Measurements from ENCODE around the gene POLH. TPM values are rescaled to one million over a fixed set of nuclear protein-coding genes. Genes with fewer than 3 reads are reported as not detected.

Gene POLH
- total and polyA plus RNA-seq, 9 of the 15 experiments (the other 6 are each of a cell fraction or from before 2014, with no cell fraction given), result 5.8 to 31.6 (median 20.6) TPM

DNA sequence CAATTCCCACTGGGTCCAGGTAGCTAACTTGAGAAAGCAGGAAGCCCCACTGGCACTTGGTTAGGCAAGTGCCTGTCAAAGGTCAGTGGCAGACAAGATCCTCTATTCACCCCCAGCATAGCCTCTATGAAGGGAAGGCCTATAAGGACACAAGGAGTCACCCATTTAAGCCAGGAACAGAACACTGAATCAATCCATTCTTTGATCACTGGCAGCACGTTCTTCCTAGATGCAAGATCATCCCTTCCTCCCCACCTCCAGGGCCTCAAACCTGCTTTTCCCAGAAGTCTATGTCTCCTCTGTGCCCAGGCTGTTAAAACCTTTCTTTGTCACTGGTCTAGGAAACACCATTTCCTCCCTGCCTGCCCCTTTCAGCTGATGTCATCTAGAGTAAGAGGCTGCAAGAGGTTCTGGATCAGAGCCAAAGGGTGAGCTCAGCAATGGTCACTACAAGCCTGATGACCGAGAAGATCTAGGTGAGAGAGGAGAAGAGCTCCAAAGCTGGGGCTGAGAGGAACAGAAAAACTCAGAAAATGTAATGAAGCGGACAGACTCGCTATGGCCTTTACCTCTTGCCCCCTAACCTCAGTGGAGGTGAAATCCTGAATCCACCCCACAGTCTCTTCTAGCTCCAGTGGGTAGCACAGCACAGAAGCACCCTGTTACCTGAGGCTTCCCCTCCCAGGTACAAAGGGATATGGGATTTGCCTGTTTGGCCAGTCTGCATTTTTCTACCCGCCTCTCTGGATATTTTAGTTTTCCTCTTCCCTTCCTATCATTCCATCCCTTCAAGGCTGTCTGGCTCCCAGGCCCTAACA lies 51.2 kb downstream of the POLH start (continued):
- TF ChIP-seq, protein P1, sequence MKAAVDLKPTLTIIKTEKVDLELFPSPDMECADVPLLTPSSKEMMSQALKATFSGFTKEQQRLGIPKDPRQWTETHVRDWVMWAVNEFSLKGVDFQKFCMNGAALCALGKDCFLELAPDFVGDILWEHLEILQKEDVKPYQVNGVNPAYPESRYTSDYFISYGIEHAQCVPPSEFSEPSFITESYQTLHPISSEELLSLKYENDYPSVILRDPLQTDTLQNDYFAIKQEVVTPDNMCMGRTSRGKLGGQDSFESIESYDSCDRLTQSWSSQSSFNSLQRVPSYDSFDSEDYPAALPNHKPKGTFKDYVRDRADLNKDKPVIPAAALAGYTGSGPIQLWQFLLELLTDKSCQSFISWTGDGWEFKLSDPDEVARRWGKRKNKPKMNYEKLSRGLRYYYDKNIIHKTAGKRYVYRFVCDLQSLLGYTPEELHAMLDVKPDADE (conservative IDR thresholded peaks at IDR 0.05; ENCODE audit: control insufficient read depth, low read depth, low read length), result no peak
- no peak for TF ChIP-seq STAT5B (CRISPR knock-in tag; IDR thresholded peaks at IDR 0.05)
- TF ChIP-seq ZNF445 (CRISPR knock-in tag; IDR thresholded peaks at IDR 0.05; ENCODE audit: low read depth), result no peak
- TF ChIP-seq JUN (IDR thresholded peaks at IDR 0.05; ENCODE audit: borderline replicate concordance, low read depth, low read length), result peak; percentile 100
- peak; percentile 100 for TF ChIP-seq JUN (CRISPR knock-in tag; IDR thresholded peaks at IDR 0.05; ENCODE audit: borderline replicate concordance)
- TF ChIP-seq, protein P2, sequence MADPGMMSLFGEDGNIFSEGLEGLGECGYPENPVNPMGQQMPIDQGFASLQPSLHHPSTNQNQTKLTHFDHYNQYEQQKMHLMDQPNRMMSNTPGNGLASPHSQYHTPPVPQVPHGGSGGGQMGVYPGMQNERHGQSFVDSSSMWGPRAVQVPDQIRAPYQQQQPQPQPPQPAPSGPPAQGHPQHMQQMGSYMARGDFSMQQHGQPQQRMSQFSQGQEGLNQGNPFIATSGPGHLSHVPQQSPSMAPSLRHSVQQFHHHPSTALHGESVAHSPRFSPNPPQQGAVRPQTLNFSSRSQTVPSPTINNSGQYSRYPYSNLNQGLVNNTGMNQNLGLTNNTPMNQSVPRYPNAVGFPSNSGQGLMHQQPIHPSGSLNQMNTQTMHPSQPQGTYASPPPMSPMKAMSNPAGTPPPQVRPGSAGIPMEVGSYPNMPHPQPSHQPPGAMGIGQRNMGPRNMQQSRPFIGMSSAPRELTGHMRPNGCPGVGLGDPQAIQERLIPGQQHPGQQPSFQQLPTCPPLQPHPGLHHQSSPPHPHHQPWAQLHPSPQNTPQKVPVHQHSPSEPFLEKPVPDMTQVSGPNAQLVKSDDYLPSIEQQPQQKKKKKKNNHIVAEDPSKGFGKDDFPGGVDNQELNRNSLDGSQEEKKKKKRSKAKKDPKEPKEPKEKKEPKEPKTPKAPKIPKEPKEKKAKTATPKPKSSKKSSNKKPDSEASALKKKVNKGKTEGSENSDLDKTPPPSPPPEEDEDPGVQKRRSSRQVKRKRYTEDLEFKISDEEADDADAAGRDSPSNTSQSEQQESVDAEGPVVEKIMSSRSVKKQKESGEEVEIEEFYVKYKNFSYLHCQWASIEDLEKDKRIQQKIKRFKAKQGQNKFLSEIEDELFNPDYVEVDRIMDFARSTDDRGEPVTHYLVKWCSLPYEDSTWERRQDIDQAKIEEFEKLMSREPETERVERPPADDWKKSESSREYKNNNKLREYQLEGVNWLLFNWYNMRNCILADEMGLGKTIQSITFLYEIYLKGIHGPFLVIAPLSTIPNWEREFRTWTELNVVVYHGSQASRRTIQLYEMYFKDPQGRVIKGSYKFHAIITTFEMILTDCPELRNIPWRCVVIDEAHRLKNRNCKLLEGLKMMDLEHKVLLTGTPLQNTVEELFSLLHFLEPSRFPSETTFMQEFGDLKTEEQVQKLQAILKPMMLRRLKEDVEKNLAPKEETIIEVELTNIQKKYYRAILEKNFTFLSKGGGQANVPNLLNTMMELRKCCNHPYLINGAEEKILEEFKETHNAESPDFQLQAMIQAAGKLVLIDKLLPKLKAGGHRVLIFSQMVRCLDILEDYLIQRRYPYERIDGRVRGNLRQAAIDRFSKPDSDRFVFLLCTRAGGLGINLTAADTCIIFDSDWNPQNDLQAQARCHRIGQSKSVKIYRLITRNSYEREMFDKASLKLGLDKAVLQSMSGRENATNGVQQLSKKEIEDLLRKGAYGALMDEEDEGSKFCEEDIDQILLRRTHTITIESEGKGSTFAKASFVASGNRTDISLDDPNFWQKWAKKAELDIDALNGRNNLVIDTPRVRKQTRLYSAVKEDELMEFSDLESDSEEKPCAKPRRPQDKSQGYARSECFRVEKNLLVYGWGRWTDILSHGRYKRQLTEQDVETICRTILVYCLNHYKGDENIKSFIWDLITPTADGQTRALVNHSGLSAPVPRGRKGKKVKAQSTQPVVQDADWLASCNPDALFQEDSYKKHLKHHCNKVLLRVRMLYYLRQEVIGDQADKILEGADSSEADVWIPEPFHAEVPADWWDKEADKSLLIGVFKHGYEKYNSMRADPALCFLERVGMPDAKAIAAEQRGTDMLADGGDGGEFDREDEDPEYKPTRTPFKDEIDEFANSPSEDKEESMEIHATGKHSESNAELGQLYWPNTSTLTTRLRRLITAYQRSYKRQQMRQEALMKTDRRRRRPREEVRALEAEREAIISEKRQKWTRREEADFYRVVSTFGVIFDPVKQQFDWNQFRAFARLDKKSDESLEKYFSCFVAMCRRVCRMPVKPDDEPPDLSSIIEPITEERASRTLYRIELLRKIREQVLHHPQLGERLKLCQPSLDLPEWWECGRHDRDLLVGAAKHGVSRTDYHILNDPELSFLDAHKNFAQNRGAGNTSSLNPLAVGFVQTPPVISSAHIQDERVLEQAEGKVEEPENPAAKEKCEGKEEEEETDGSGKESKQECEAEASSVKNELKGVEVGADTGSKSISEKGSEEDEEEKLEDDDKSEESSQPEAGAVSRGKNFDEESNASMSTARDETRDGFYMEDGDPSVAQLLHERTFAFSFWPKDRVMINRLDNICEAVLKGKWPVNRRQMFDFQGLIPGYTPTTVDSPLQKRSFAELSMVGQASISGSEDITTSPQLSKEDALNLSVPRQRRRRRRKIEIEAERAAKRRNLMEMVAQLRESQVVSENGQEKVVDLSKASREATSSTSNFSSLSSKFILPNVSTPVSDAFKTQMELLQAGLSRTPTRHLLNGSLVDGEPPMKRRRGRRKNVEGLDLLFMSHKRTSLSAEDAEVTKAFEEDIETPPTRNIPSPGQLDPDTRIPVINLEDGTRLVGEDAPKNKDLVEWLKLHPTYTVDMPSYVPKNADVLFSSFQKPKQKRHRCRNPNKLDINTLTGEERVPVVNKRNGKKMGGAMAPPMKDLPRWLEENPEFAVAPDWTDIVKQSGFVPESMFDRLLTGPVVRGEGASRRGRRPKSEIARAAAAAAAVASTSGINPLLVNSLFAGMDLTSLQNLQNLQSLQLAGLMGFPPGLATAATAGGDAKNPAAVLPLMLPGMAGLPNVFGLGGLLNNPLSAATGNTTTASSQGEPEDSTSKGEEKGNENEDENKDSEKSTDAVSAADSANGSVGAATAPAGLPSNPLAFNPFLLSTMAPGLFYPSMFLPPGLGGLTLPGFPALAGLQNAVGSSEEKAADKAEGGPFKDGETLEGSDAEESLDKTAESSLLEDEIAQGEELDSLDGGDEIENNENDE (IDR thresholded peaks at IDR 0.05; ENCODE audit: low read depth, low read length), result no peak
- TF ChIP-seq ZNF431 (CRISPR knock-in tag; IDR thresholded peaks at IDR 0.05), result no peak
- TF ChIP-seq, protein P3, sequence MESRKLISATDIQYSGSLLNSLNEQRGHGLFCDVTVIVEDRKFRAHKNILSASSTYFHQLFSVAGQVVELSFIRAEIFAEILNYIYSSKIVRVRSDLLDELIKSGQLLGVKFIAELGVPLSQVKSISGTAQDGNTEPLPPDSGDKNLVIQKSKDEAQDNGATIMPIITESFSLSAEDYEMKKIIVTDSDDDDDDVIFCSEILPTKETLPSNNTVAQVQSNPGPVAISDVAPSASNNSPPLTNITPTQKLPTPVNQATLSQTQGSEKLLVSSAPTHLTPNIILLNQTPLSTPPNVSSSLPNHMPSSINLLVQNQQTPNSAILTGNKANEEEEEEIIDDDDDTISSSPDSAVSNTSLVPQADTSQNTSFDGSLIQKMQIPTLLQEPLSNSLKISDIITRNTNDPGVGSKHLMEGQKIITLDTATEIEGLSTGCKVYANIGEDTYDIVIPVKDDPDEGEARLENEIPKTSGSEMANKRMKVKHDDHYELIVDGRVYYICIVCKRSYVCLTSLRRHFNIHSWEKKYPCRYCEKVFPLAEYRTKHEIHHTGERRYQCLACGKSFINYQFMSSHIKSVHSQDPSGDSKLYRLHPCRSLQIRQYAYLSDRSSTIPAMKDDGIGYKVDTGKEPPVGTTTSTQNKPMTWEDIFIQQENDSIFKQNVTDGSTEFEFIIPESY (CRISPR knock-in tag; IDR thresholded peaks at IDR 0.05), result peak; percentile 40; the same call in 1 of the 2 replicates
- TF ChIP-seq HDAC6 (IDR thresholded peaks at IDR 0.05; ENCODE audit: low read depth, low read length), result no peak
- peak; percentile 57; the same call in 1 of the 2 replicates for TF ChIP-seq ZNF143 (CRISPR knock-in tag; IDR thresholded peaks at IDR 0.05)
- peak; percentile 44 to 48 for TF ChIP-seq NRF1 (conservative IDR thresholded peaks at IDR 0.05 in 1 of 2, IDR thresholded peaks at IDR 0.05 in 1 of 2)
- peak; percentile 49 for TF ChIP-seq ZNF23 (CRISPR knock-in tag; IDR thresholded peaks at IDR 0.05)
